ENCODE measurements around the gene NCAM1. TPM values are rescaled to one million over a fixed set of nuclear protein-coding genes. Genes with fewer than 3 reads are reported as not detected.

Gene NCAM1
- total and polyA plus RNA-seq, 2 donors from 2014 or later: 1.7 to 3.0 TPM

DNA sequence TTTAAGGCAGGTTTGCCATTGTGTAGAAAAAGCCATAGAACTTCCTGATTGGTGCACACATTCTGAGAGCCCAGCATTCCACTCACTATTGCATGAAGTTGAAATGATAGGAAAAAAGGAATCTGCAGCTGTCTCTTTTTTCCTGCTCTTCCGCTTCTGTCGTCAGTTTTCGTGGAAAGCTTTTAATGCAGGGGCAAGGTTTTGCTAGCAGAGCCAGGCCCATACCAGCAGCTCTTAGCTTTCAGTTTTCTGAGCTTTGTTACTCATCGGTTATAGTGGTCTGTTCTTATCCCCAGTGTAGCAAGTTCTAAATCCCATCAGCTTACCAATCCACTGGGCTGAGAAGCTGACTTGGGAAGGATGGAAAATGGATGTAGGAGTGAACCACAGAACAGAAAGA, 190.3 kb downstream of the NCAM1 start:
- intact Hi-C loops (cut with DNase I): no loop called here
- no peak overlapping the region for H3K4me3 ChIP-seq (ENCODE audit: low read length in 3 of 3)
- DNase-seq (no peak), FAIRE-seq (no peak)
- TF ChIP-seq, protein P1, sequence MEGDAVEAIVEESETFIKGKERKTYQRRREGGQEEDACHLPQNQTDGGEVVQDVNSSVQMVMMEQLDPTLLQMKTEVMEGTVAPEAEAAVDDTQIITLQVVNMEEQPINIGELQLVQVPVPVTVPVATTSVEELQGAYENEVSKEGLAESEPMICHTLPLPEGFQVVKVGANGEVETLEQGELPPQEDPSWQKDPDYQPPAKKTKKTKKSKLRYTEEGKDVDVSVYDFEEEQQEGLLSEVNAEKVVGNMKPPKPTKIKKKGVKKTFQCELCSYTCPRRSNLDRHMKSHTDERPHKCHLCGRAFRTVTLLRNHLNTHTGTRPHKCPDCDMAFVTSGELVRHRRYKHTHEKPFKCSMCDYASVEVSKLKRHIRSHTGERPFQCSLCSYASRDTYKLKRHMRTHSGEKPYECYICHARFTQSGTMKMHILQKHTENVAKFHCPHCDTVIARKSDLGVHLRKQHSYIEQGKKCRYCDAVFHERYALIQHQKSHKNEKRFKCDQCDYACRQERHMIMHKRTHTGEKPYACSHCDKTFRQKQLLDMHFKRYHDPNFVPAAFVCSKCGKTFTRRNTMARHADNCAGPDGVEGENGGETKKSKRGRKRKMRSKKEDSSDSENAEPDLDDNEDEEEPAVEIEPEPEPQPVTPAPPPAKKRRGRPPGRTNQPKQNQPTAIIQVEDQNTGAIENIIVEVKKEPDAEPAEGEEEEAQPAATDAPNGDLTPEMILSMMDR (IDR thresholded peaks at IDR 0.05; ENCODE audit: borderline replicate concordance, extremely low read depth, insufficient read depth): no peak
- no peak overlapping the region for H3K9ac ChIP-seq (ENCODE audit: low read length in 3 of 3)
- H3K27ac ChIP-seq (ENCODE audit: low read depth in 2 of 2, low read length in 2 of 2): no peak overlapping the region
- H3K27me3 ChIP-seq (ENCODE audit: control insufficient read depth, insufficient read depth, low read length): no peaks in the 10 kb centered on the region
- H3K9me3 ChIP-seq (ENCODE audit: control insufficient read depth in 2 of 3, insufficient read depth in 1 of 3, low read length in 3 of 3): no peaks in the 10 kb centered on the region
- no peaks in the 10 kb centered on the region for H3K36me3 ChIP-seq (ENCODE audit: control insufficient read depth in 2 of 3, insufficient read depth in 3 of 3, low read length in 3 of 3)
- H3K4me1 ChIP-seq (ENCODE audit: control insufficient read depth in 2 of 3, insufficient read depth in 2 of 3, low read depth in 1 of 3, low read length in 3 of 3): no peaks in the 10 kb centered on the region

- intact Hi-C loops (cut with DNase I): no loop called here
- TF ChIP-seq, protein P1 (IDR thresholded peaks at IDR 0.05; ENCODE audit: borderline replicate concordance, extremely low read depth, insufficient read depth): no peak
- H3K27ac ChIP-seq (ENCODE audit: low read depth in 2 of 2, low read length in 2 of 2): no peak overlapping the region
- no peaks in the 10 kb centered on the region for H3K4me1 ChIP-seq (ENCODE audit: control insufficient read depth in 2 of 3, insufficient read depth in 2 of 3, low read depth in 1 of 3, low read length in 3 of 3)
- H3K36me3 ChIP-seq (ENCODE audit: control insufficient read depth in 2 of 3, insufficient read depth in 3 of 3, low read length in 3 of 3): no peaks in the 10 kb centered on the region
- H3K9me3 ChIP-seq (ENCODE audit: control insufficient read depth in 2 of 3, insufficient read depth in 1 of 3, low read length in 3 of 3): no peaks in the 10 kb centered on the region
- FAIRE-seq (no peak), DNase-seq (no peak)
- no peak overlapping the region for H3K4me3 ChIP-seq (ENCODE audit: low read length in 3 of 3)
- no peaks in the 10 kb centered on the region for H3K27me3 ChIP-seq (ENCODE audit: control insufficient read depth, insufficient read depth, low read length)
- no peak overlapping the region for H3K9ac ChIP-seq (ENCODE audit: low read length in 3 of 3)
These were observed 191.3 kb downstream of the NCAM1 start for GRCh38 chr11:113152500-113152899.

- no peak overlapping the region for H3K9ac ChIP-seq (ENCODE audit: low read length in 3 of 3)
- H3K4me3 ChIP-seq (ENCODE audit: low read length in 3 of 3): no peak overlapping the region
- FAIRE-seq (no peak), DNase-seq (no peak)
- H3K27ac ChIP-seq (ENCODE audit: low read depth in 2 of 2, low read length in 2 of 2): no peak overlapping the region
- H3K4me1 ChIP-seq (ENCODE audit: control insufficient read depth in 2 of 3, insufficient read depth in 2 of 3, low read depth in 1 of 3, low read length in 3 of 3): no peaks in the 10 kb centered on the region
- no peaks in the 10 kb centered on the region for H3K36me3 ChIP-seq (ENCODE audit: control insufficient read depth in 2 of 3, insufficient read depth in 3 of 3, low read length in 3 of 3)
- intact Hi-C loops (cut with DNase I): no loop called here
- no peaks in the 10 kb centered on the region for H3K27me3 ChIP-seq (ENCODE audit: control insufficient read depth, insufficient read depth, low read length)
- TF ChIP-seq, protein P1 (IDR thresholded peaks at IDR 0.05; ENCODE audit: borderline replicate concordance, extremely low read depth, insufficient read depth): no peak
- H3K9me3 ChIP-seq (ENCODE audit: control insufficient read depth in 2 of 3, insufficient read depth in 1 of 3, low read length in 3 of 3): no peaks in the 10 kb centered on the region
These were observed 192.6 kb downstream of the NCAM1 start for GRCh38 chr11:113153847-113154246.
